ENCODE measurements around the gene TMEM255A.

- TF ChIP-seq, protein P1, sequence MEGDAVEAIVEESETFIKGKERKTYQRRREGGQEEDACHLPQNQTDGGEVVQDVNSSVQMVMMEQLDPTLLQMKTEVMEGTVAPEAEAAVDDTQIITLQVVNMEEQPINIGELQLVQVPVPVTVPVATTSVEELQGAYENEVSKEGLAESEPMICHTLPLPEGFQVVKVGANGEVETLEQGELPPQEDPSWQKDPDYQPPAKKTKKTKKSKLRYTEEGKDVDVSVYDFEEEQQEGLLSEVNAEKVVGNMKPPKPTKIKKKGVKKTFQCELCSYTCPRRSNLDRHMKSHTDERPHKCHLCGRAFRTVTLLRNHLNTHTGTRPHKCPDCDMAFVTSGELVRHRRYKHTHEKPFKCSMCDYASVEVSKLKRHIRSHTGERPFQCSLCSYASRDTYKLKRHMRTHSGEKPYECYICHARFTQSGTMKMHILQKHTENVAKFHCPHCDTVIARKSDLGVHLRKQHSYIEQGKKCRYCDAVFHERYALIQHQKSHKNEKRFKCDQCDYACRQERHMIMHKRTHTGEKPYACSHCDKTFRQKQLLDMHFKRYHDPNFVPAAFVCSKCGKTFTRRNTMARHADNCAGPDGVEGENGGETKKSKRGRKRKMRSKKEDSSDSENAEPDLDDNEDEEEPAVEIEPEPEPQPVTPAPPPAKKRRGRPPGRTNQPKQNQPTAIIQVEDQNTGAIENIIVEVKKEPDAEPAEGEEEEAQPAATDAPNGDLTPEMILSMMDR (IDR thresholded peaks at IDR 0.05): no peak
- no peak for TF ChIP-seq POLR2A (IDR thresholded peaks at IDR 0.05)
These were observed 21.1 kb upstream of the TMEM255A start for GRCh38 chrX:120332394-120332793.

Data from adrenal gland (tissue), 5 donors.